WERI-Rb-1 (cell line): Measurements from ENCODE around the gene TMEM167B.

Source experiments
- DNase-seq: peaks from one replicate; pipeline ENCODE4 v3.0.0-alpha.2; 2020
- H3K27ac ChIP-seq: fragments of 250-450 bp; sonication (Bioruptor Pico); 2 replicates; pipeline ENCODE4 v1.5.1; 2020; ENCODE audit warnings: mild to moderate bottlenecking, moderate library complexity
- H3K27me3 ChIP-seq: fragments of 250-450 bp; sonication (Bioruptor Pico); 2 replicates; pipeline ENCODE4 v1.5.1; 2021; ENCODE audit warnings: mild to moderate bottlenecking, low read depth, moderate library complexity; ENCODE audit not compliant: insufficient read depth, severe bottlenecking
- H3K36me3 ChIP-seq: fragments of 250-450 bp; sonication (Bioruptor Pico); 2 replicates; pipeline ENCODE4 v1.5.1; 2020; ENCODE audit warnings: mild to moderate bottlenecking, moderate library complexity
- H3K4me3 ChIP-seq: 2 replicates; pipeline ENCODE4 v1.5.1; 2011; ENCODE audit warnings: low read depth, mild to moderate bottlenecking, control low read depth, low read length
- H3K9me3 ChIP-seq: fragments of 250-450 bp; sonication (Bioruptor Pico); 2 replicates; pipeline ENCODE4 v1.5.1; 2021; ENCODE audit warnings: mild to moderate bottlenecking, moderate library complexity; ENCODE audit not compliant: severe bottlenecking
- CTCF ChIP-seq: IDR thresholded peaks from 2 replicates; pipeline ENCODE4 v1.5.1; 2011; ENCODE audit warnings: low read depth, mild to moderate bottlenecking, control low read depth, inconsistent platforms, low read length

The TMEM167B gene

GRCh38 chr1:109083923-109084322 is 6.6 kb upstream of the TMEM167B start:
- no peak overlapping the region for H3K27ac ChIP-seq
- H3K27me3 ChIP-seq = no peaks in the 10 kb centered on the region
- no peak for TF ChIP-seq CTCF
- no peak overlapping the region for H3K4me3 ChIP-seq
- H3K36me3 ChIP-seq = no peaks in the 10 kb centered on the region
- H3K9me3 ChIP-seq = no peaks in the 10 kb centered on the region
- no peak for DNase-seq

GRCh38 chr1:109084563-109085517 is 5.7 kb upstream of the TMEM167B start:
- peaks cover 4% of the 10 kb centered on the region; the same call in 1 of the 2 replicates for H3K36me3 ChIP-seq
- no peak for DNase-seq
- H3K27me3 ChIP-seq = no peaks in the 10 kb centered on the region
- H3K27ac ChIP-seq = no peak overlapping the region
- no peak overlapping the region for H3K4me3 ChIP-seq
- TF ChIP-seq CTCF = no peak
- peaks cover 7% of the 10 kb centered on the region for H3K9me3 ChIP-seq

GRCh38 chr1:109089242-109090015 is 1.1 kb upstream of the TMEM167B start:
- Histone ChIP-seq H3K9me3 (peaks cover 13% of the 10 kb centered on the region), H3K36me3 (peaks cover 23% of the 10 kb centered on the region), H3K27me3 (no peaks in the 10 kb centered on the region), H3K4me3 (no peak overlapping the region), H3K27ac (no peak overlapping the region)
- TF ChIP-seq CTCF = peak; percentile 51
- peak; percentile 61 for DNase-seq

DNA sequence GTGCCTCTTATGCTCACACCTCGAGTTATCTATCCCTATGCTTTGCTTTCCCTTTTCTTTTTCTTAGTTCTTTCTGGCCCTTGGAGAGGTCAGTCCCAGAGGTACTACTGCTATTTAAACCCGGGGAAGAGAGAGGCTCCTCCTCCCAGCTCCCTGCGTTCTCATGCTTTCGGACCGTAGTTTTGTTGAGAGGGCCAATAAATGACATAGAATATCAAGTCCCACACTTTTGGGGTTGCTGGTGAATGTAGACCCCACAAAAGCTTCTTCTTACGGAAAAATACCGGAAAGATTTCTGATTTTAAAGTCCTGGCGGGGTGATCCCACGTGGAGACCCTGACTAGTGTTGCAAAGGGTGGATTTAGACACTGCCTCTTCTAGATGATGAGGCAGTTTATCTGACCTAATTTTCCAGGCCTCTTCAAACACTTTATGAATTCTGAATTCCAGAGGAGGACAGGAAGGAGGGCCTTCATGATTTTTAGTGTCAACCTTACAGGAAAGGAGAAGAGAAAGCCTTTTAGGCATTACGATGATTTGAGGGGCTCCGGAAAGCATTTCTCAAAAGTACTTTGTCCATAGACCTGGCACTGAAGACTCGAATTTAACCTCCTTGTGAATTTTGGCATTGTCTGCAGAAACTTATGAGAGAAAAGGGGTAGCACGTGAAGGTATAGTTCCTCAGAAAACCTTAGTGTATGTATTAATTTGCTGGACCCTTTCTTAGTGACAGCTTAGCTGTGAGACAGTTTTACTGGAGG is 694 bp downstream of the TMEM167B start:
- TF ChIP-seq CTCF = no peak
- peaks cover 25% of the 10 kb centered on the region for H3K36me3 ChIP-seq
- H3K27me3 ChIP-seq = no peaks in the 10 kb centered on the region
- peaks cover 13% of the 10 kb centered on the region for H3K9me3 ChIP-seq
- peak overlapping the region; percentile 73 for H3K4me3 ChIP-seq
- DNase-seq = no peak
- H3K27ac ChIP-seq = peak overlapping the region; percentile 76

DNA sequence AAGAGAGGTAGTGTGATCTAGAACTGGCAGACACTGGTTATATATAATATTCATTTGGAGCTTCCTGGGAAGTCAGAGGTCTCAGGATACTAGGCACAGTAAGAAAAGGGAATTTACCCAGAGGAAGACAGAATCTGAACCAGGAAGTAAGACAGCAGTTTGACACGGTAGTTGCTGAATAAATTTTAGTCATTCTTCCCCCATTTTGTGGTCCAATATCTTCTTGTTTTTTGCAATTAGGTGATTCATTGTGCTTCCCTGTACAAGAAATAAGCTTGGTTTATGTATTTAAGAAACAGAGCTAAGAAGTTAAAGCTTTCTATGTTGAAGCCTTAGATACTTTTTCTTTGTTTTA is 1.3 kb downstream of the TMEM167B start:
- Histone ChIP-seq H3K27ac (no peak overlapping the region), H3K36me3 (peaks cover 25% of the 10 kb centered on the region), H3K4me3 (no peak overlapping the region; the same call in 1 of the 2 replicates), H3K9me3 (peaks cover 13% of the 10 kb centered on the region), H3K27me3 (no peaks in the 10 kb centered on the region)
- TF ChIP-seq CTCF = no peak
- no peak for DNase-seq
